Endothelial cell of umbilical vein (primary cell): ENCODE measurements around the gene GPR37L1. TPM values are rescaled to one million over a fixed set of nuclear protein-coding genes. Genes with fewer than 3 reads are reported as not detected.
"Not testable (repeated sequence)": the region's sequence is repeated elsewhere in the genome, so short reads cannot be mapped to it uniquely, and the experiment has no call there.

Experiments
- BruUV-seq: library from RNA; stranded (reverse); fragments of 400-500 nt; replicated peaks from 2 replicates; lab custom pipeline; 2021; lab: Mats Ljungman, UMichigan
- CTCF ChIA-PET: fragments of 300-600, 350-600 bp; sonication (Branson Sonifier 250); formaldehyde crosslinking; loops from one replicate; lab custom pipeline; 2021; ENCODE audit warnings: antibody characterized with exemption, inconsistent platforms; lab: Charles Lee
- POLR2A ChIA-PET: fragments of 300-600, 350-600 bp; sonication (Branson Sonifier 250); formaldehyde crosslinking; loops from one replicate; lab custom pipeline; 2021; ENCODE audit warnings: antibody characterized with exemption, inconsistent platforms; lab: Charles Lee
- DNase-seq: peaks from one replicate; pipeline ENCODE4 v3.0.0-alpha.2; 2011; ENCODE audit warnings: low read depth, low spot score
- FAIRE-seq: peaks from 2 replicates; lab custom pipeline; 2011; peaks lifted over from hg19 to GRCh38; lab: Jason Lieb, UNC
- H2AFZ ChIP-seq: 2 replicates; pipeline ENCODE4 v1.6.0; 2012; ENCODE audit warnings: low read depth, low read length, control low read depth, inconsistent platforms
- H3K27ac ChIP-seq: 2 replicates; pipeline ENCODE4 v1.5.1; 2011; ENCODE audit warnings: low read depth, mild to moderate bottlenecking, control low read depth, low read length, moderate library complexity; ENCODE audit not compliant: insufficient read depth
- H3K27me3 ChIP-seq, 2 experiments: 2 replicates each; pipeline versions ENCODE4 v1.6.0 to v1.6.1; 2011; ENCODE audit warnings: low read length in 2 of 2, mixed read lengths in 1 of 2; ENCODE audit not compliant: control insufficient read depth in 2 of 2, insufficient read depth in 2 of 2
- H3K36me3 ChIP-seq, 2 experiments: 2 replicates in 1 of 2; 3 replicates in 1 of 2; pipeline ENCODE4 v1.5.1; 2011; ENCODE audit warnings: low read length in 2 of 2, mild to moderate bottlenecking in 1 of 2, moderate library complexity in 1 of 2; ENCODE audit not compliant: control insufficient read depth in 2 of 2, insufficient read depth in 2 of 2; ENCODE audit errors: extremely low read depth in 1 of 2
- H3K4me1 ChIP-seq: 3 replicates; pipeline ENCODE4 v1.5.1; 2011; ENCODE audit warnings: mild to moderate bottlenecking, low read length; ENCODE audit not compliant: control insufficient read depth, insufficient read depth; ENCODE audit errors: extremely low read depth
- H3K4me2 ChIP-seq: 2 replicates; pipeline ENCODE4 v1.6.1; 2011; ENCODE audit warnings: low read length, control low read depth, mixed read lengths; ENCODE audit not compliant: insufficient read depth
- H3K4me3 ChIP-seq, 3 experiments: fragments of 200-600 bp in 1 of 3; sonication (generic), shearing (Covaris generic) in 1 of 3; replicated peaks in 1 of 3; 2 replicates each; pipeline ENCODE4 v1.5.1; 2011 to 2016; ENCODE audit warnings: control low read depth in 3 of 3, low read length in 3 of 3, mild to moderate bottlenecking in 2 of 3, inconsistent platforms in 1 of 3, low read depth in 1 of 3, moderate library complexity in 1 of 3; ENCODE audit not compliant: insufficient read depth in 1 of 3
- H3K79me2 ChIP-seq: 2 replicates; pipeline ENCODE4 v1.6.0; 2012; ENCODE audit warnings: low read length, inconsistent platforms; ENCODE audit not compliant: control insufficient read depth, insufficient read depth
- H3K9ac ChIP-seq: replicated peaks from 2 replicates; pipeline ENCODE3; 2011; ENCODE audit warnings: low read length, control low read depth; ENCODE audit not compliant: insufficient read depth; ENCODE audit errors: extremely low read depth
- H3K9me1 ChIP-seq: replicated peaks from 3 replicates; pipeline ENCODE4 v1.6.0; 2011; ENCODE audit warnings: mild to moderate bottlenecking, low read length; ENCODE audit not compliant: control insufficient read depth, insufficient read depth; ENCODE audit errors: extremely low read depth
- H3K9me3 ChIP-seq: replicated peaks from 2 replicates; pipeline ENCODE4 v1.5.1; 2012; ENCODE audit warnings: low read length, inconsistent platforms; ENCODE audit not compliant: control insufficient read depth, insufficient read depth
- H4K20me1 ChIP-seq: replicated peaks from 2 replicates; pipeline ENCODE3; 2011; ENCODE audit warnings: mild to moderate bottlenecking, low read length; ENCODE audit not compliant: control insufficient read depth, insufficient read depth; ENCODE audit errors: extremely low read depth
- GATA2 ChIP-seq: IDR thresholded peaks from 2 replicates; pipeline ENCODE4 v1.7.0; 2011; ENCODE audit warnings: low read depth, mild to moderate bottlenecking, moderate library complexity, mixed read lengths, low read length; ENCODE audit not compliant: insufficient read length, insufficient read depth
- dilution Hi-C: fragments of 300-500 bp; cut with MboI; formaldehyde crosslinking; loops from one replicate; pipeline ENCODE4 v1.15.0; 2019; ENCODE audit warnings: low sequenced_read_pairs; ENCODE audit not compliant: extremely low pct_ligation_motif_present
- intact Hi-C: fragments of 100-400 bp; cut with micrococcal nuclease; formaldehyde crosslinking; loops from one replicate; pipeline ENCODE4 v1.10.0; 2022
- polyA plus RNA-seq, 4 experiments: library from polyadenylated mRNA; depleted of rRNA in 3 of 4; stranded (reverse) in 3 of 4; unstranded in 1 of 4; fragments of >200 nt; gene quantifications; 2 replicates each; pipeline versions ENCODE4 v1.2.1 to v1.2.3, GENCODE V29; 2011 to 2012; ENCODE audit warnings: missing spikeins in 1 of 4
- total RNA-seq: library from RNA; stranded (reverse); gene quantifications from 2 replicates; pipeline ENCODE4 v1.2.3, GENCODE V29; 2021

GPR37L1 gene
- total and polyA plus RNA-seq, 2 donors (not counting 3 experiments of a cell fraction or from before 2014, with no cell fraction given): not detected

DNA sequence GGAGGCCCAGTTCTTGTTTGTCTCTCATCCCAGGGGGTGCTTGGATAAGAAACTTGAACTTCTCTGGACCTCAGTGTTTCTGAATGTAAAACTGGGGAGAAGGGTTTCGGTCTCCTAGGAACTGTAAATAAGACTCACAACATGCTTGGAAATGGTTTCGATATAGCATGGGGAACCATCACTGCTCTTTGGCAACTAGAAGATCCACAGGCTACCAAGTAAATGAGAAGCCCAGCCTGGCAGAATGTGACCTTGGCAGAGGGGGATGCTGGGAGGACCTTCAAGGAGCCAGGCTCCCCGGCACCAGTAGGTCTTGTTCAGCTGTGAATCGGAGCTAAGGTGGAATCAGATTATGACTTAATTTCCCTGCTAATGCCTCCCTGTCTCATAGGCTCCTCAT is 18.1 kb downstream of the GPR37L1 start:
- CTCF ChIA-PET: no interaction called here
- dilution Hi-C loops: no loop called here
- peaks cover 6% of the 10 kb centered on the region for H4K20me1 ChIP-seq
- H3K79me2 ChIP-seq: peaks cover 63% of the 10 kb centered on the region
- FAIRE-seq (no peak), DNase-seq (no peak)
- no TSS peak for BruUV-seq
- peaks cover 21% of the 10 kb centered on the region for H3K4me1 ChIP-seq
- no peak overlapping the region for H3K9ac ChIP-seq
- no peak for TF ChIP-seq GATA2
- no peaks in the 10 kb centered on the region for H3K9me3 ChIP-seq
- POLR2A ChIA-PET: no interaction called here
- peaks cover 0 to 15% of the 10 kb centered on the region in 2 experiments for H3K36me3 ChIP-seq
- H3K4me3 ChIP-seq: no peak overlapping the region
- no peak overlapping the region for H3K4me2 ChIP-seq
- no peak overlapping the region for H3K27ac ChIP-seq
- H2AFZ ChIP-seq: no peak overlapping the region
- H3K9me1 ChIP-seq: no peaks in the 10 kb centered on the region
- intact Hi-C loops: no loop called here
- no peaks in the 10 kb centered on the region for H3K27me3 ChIP-seq

DNA sequence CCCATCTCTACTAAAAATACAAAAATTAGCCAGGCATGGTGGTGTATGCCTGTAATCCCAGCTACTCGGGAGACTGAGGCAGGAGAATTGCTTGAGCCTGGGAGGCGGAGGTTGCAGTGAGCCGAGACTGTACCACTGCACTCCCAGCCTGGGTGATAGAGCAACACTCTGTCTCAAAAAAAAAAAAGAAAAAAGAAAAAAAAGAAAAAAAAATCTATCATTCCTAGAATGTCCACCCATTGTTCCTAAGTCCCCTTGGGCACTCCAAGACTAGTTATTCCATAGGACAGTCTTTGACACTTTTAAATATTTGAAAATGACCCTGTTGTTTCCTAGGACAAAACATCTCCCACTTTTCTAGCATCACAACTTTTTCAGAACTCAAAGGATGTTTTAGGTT is 18.8 kb downstream of the GPR37L1 start:
- intact Hi-C loops, H4K20me1 ChIP-seq, POLR2A ChIA-PET, DNase-seq, H3K9ac ChIP-seq, H3K9me3 ChIP-seq, BruUV-seq, H3K27ac ChIP-seq, H2AFZ ChIP-seq, FAIRE-seq, H3K4me2 ChIP-seq, H3K27me3 ChIP-seq, H3K4me3 ChIP-seq, H3K9me1 ChIP-seq, dilution Hi-C loops: not testable (repeated sequence)
- peaks cover 63% of the 10 kb centered on the region for H3K79me2 ChIP-seq
- H3K4me1 ChIP-seq: peaks cover 21% of the 10 kb centered on the region
- peaks cover 0 to 13% of the 10 kb centered on the region in 2 experiments for H3K36me3 ChIP-seq
- CTCF ChIA-PET: interaction anchor here (2.2 kb wide), 1 partner anchor 13 kb away, joined by 13 read pairs; no protein-coding TSS in a partner anchor
